Esophagus (tissue), 2 donors: Measurements from ENCODE around the gene PXDN. TPM values are rescaled to one million over a fixed set of nuclear protein-coding genes. Genes with fewer than 3 reads are reported as not detected.

Experiments
- H3K27ac ChIP-seq, 2 donors: one replicate each; pipeline ENCODE4 v1.5.1; 2013; ENCODE audit warnings: low read depth in 2 of 2, mild to moderate bottlenecking in 2 of 2, inconsistent platforms in 1 of 2, low read length in 1 of 2, moderate library complexity in 1 of 2
- H3K27me3 ChIP-seq, 2 donors: one replicate each; pipeline ENCODE4 v1.6.1; 2013; ENCODE audit warnings: low read length in 2 of 2, control low read depth in 1 of 2, mild to moderate bottlenecking in 1 of 2; ENCODE audit not compliant: insufficient read depth in 2 of 2, control insufficient read depth in 1 of 2
- H3K36me3 ChIP-seq, 2 donors: one replicate each; pipeline ENCODE4 v1.6.1; 2013; ENCODE audit warnings: low read length in 1 of 2; ENCODE audit not compliant: control insufficient read depth in 2 of 2, insufficient read depth in 2 of 2
- H3K4me1 ChIP-seq, 2 donors: one replicate each; pipeline ENCODE4 v1.6.1; 2013; ENCODE audit warnings: low read length in 1 of 2; ENCODE audit not compliant: control insufficient read depth in 2 of 2, insufficient read depth in 2 of 2
- H3K4me3 ChIP-seq, 2 donors: one replicate each; pipeline ENCODE4 v1.5.1; 2013; ENCODE audit warnings: low read length in 2 of 2, mild to moderate bottlenecking in 2 of 2, low read depth in 1 of 2, moderate library complexity in 1 of 2
- H3K9me3 ChIP-seq, 2 donors: one replicate each; pipeline ENCODE4 v1.6.1; 2013; ENCODE audit warnings: mild to moderate bottlenecking in 2 of 2, low read depth in 1 of 2, low read length in 1 of 2, moderate library complexity in 1 of 2; ENCODE audit not compliant: control insufficient read depth in 2 of 2, insufficient read depth in 1 of 2
- WGBS, 2 donors: extraction: QIAGEN DNeasy Blood & Tissue Kit; methylation state at CpG; one replicate each; pipeline ENCODE4 v1.1.7; 2013; 5-methylcytosine and 5-hydroxymethylcytosine counted together
- polyA plus RNA-seq, 2 donors: library from polyadenylated mRNA; stranded (reverse); fragments of 200-250 nt; gene quantifications; one replicate each; pipeline ENCODE4 v1.2.3, GENCODE V29; 2013
- donor health status: healthy with polysubstance abuse.
- donor health status: Bipolar disorder and iron deficiency.

Gene PXDN
- polyA plus RNA-seq, 2 donors, result 1.1 to 1.9 TPM

DNA sequence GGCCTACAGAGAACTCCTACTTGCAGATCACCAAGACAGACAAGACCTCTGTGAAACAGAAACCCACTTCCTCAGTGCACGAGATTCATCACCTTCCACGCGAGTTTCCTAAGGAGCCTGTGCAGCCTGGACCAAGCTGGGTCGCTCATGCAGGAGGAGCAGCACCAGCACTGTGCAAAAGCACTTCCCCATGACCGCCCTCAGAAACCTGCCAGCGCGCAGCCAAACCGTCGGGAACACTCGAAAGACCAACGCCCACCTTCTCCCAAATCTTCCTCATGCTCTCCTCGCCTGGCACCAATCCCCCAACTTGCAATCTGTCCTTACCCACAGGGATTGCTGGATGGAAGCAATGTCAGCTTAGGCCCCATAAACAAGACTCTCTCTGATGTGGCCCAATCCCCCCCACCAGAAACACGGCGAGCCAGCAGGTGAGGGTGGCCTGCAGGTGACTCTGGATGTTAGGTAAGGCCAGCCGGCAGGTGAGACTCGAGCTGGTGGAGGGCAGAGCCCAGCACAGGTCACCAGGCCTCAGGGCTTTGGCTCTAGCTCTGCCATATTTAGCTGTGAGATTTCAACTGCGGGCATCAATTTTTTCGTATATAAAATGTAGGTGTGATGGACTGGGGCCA, 69.4 kb downstream of the PXDN start:
- peaks cover 0 to 3% of the 10 kb centered on the region in 2 donors for H3K9me3 ChIP-seq
- H3K27ac ChIP-seq, result no peak overlapping the region
- WGBS, 2 donors, result 87 to 91% methylated on average over 18 of the region's 18 CpGs
- no peaks in the 10 kb centered on the region for H3K27me3 ChIP-seq
- H3K4me3 ChIP-seq, result no peak overlapping the region
- no peaks in the 10 kb centered on the region for H3K4me1 ChIP-seq
- H3K36me3 ChIP-seq, result peaks cover 3 to 6% of the 10 kb centered on the region in 2 donors

DNA sequence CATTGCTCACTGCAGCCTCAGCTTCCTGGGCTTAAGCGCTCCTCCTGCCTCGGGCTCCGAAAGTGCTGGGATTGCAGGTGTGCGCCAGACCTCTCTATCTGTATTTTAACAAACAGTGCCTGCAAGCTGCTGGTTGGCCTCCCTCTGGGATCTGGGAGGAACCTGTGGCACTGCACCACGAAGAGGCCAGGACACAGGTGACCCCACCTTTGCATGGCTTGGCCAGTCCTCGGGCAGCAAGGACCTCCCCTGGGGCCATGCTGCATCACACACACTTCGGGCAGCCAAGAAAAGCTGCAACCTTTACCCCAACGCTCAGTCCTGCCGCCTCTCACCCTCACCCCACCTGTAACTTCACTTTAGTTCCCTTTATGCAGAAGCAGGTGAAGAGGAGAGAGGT, 70.0 kb downstream of the PXDN start:
- Histone ChIP-seq H3K36me3 (peaks cover 3% of the 10 kb centered on the region in 2 donors), H3K4me1 (no peaks in the 10 kb centered on the region), H3K4me3 (no peak overlapping the region), H3K27ac (no peak overlapping the region), H3K9me3 (no peaks in the 10 kb centered on the region), H3K27me3 (no peaks in the 10 kb centered on the region)
- WGBS, 2 donors, result 87 to 88% methylated on average over 9 of the region's 9 CpGs

DNA sequence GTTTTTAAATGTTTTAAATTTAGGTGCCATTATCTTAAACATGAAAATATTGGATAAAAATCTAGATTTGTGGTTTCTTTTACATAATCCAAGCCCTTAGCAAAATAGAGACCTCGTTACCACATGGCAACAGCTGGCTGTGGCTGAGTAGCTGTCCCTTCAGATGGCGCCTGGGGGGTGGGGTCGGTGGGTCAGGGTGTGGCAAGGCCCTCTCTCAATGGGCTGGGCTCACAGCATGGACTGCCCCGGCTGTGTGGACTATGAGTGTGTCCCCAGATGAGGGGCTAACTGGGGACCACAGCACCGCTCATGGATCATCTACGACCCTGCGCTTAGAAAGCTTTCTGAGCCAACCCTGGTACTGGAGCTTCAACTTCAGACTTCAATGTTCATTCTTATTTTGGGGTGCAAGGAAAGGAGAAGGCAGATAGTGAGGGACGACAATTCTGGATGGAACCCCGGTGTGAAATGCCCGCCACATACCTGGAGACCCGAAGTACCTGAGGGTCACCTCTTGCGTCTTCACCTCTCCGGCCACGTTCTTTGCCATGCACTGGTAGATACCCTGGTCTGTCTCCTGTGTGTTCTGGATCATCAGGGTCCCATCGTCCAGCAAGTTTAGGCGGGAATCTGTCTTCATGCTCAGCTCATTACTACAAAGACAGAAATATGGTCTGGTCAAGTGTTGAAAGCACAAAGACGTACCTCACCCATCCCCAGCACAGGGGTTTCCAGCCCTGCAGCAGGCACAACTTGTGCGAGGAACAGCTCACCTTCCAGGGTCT, 71.0 kb downstream of the PXDN start:
- Histone ChIP-seq H3K27me3 (no peaks in the 10 kb centered on the region), H3K27ac (no peak overlapping the region), H3K4me1 (no peaks in the 10 kb centered on the region), H3K9me3 (no peaks in the 10 kb centered on the region), H3K4me3 (no peak overlapping the region), H3K36me3 (peaks cover 0 to 3% of the 10 kb centered on the region in 2 donors)
- 91 to 92% methylated on average over 18 of the region's 18 CpGs for WGBS, 2 donors

DNA sequence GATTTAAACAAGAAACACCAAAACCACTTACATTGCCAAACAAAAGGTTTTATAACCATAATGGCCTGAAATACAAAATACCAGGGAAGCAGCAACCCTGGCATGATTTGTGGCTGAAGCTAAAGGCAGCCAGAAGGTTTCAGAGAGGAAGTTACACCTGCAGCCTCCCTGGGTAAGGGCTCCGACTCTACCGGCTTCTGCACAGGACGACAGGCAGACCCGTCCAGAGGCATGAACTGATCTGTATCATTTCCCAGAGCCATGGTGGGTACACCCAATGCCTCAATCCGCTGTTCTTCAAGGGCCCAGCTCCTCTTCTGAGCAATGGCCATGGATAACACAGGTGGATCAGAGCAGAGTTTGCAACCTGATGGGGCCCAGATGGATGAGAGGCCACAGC, 71.6 kb downstream of the PXDN start:
- 82 to 91% methylated on average over 5 of the region's 5 CpGs for WGBS, 2 donors
- H3K4me3 ChIP-seq, result no peak overlapping the region
- no peaks in the 10 kb centered on the region for H3K27me3 ChIP-seq
- H3K36me3 ChIP-seq, result peaks cover 0 to 3% of the 10 kb centered on the region in 2 donors
- no peak overlapping the region for H3K27ac ChIP-seq
- no peaks in the 10 kb centered on the region for H3K4me1 ChIP-seq
- H3K9me3 ChIP-seq, result no peaks in the 10 kb centered on the region

DNA sequence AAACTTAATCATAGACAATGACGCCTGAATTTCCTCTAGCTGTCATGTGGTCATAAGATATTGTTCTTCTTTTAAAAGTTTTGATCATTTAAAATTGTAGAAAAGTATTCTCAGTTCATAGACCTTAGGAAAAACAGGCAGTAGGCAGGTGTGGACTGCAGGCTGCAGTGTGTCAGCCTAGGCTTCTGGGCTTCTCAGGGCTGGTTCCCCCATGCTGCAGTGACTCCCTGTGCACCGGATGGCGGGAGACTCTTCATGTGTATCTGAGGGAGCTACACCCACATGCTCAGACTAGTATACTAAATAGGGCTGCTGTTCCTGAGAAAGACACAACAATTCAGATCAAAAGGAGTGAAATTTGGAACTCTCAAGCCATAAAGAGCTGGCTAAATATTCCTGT, 72.4 kb downstream of the PXDN start:
- H3K27ac ChIP-seq, result no peak overlapping the region
- WGBS, 2 donors, result 77 to 79% methylated on average over 3 of the region's 3 CpGs
- no peak overlapping the region for H3K4me3 ChIP-seq
- H3K36me3 ChIP-seq, result peaks cover 0 to 3% of the 10 kb centered on the region in 2 donors
- no peaks in the 10 kb centered on the region for H3K9me3 ChIP-seq
- no peaks in the 10 kb centered on the region for H3K27me3 ChIP-seq
- no peaks in the 10 kb centered on the region for H3K4me1 ChIP-seq

DNA sequence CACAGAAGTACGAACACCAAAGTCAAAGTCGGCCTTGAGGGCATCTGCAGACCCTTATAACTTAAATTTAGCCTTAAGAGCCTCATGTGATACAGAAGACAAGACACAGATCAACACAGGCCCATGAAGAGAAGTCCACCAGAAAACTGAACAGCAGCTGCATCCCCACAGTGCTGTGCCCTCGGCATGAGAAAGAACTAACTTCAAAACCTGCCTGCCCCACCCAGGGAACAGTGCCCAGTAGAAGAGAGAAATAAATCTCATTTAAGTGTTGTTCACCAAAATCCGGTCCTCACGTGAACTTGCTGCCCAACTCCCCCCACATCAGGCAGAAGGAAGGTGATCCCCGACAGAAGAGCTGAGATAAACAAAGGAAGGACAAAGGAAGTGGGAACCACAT, 73.7 kb downstream of the PXDN start:
- Histone ChIP-seq H3K4me1 (no peaks in the 10 kb centered on the region), H3K9me3 (no peaks in the 10 kb centered on the region), H3K4me3 (no peak overlapping the region), H3K36me3 (peaks cover 0 to 3% of the 10 kb centered on the region in 2 donors), H3K27me3 (no peaks in the 10 kb centered on the region), H3K27ac (no peak overlapping the region)
- 68 to 75% methylated on average over 6 of the region's 6 CpGs for WGBS, 2 donors

DNA sequence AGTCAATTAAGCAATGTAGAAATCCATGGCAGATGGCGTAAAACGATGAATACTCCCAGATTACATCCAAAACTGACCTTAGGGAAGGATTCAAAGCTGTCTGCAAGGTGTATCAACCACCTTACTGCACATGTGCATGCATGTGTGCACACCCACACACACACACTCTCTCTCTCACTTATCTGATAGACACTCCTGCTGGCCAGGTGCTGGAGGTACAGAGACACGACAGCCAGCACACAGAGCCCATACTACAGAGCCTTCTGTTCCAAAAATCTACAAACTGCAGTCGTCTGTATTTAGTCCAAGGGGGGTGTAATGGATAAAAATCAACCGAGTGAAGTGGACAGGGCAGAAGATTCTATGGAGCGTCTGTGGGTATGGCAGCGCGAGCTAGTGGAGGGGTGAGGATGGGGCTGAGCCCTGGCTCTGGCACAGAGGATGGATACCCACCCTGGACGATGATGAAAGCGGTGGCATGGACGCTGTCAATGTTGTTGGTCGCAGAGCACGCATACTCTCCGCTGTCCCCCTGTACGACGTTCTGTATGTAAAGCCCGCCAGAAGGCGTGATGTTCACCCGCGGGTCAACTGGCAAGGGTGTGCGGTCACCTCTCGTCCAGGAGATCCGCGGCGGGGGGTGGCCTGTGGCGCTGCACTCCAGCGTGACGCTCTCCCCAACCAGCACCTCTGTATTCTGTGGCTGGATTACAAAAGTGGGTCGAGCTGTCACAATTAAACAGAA, 78.4 kb downstream of the PXDN start:
- Histone ChIP-seq H3K27me3 (no peaks in the 10 kb centered on the region), H3K9me3 (no peaks in the 10 kb centered on the region), H3K4me3 (no peak overlapping the region), H3K4me1 (no peaks in the 10 kb centered on the region), H3K27ac (no peak overlapping the region), H3K36me3 (peaks cover 0 to 2% of the 10 kb centered on the region in 2 donors)
- WGBS, 2 donors, result 92 to 93% methylated on average over 29 of the region's 29 CpGs

DNA sequence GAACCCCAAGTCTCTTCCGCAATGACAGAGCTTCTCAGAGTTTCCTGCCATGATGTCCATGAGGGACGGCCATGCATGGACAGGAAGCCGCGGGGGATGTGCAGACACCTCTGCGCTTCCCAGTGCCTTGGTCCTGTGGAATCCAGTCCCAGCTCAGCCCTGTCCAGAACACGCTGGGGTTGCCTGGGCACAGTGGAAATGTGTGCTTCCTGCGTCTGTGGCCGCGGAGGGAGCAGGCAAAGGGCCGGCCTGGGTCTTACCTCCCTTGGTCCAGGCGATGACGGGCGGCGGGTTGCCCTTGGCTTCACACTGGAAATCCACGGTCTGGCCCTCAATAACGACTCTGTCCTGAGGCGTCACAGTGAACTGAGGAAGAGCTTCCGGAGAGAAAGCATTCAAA, 79.6 kb downstream of the PXDN start:
- no peaks in the 10 kb centered on the region for H3K27me3 ChIP-seq
- no peaks in the 10 kb centered on the region for H3K9me3 ChIP-seq
- H3K36me3 ChIP-seq, result peaks cover 0 to 4% of the 10 kb centered on the region in 2 donors
- WGBS, 2 donors, result 91% methylated on average over 18 of the region's 18 CpGs
- no peak overlapping the region for H3K27ac ChIP-seq
- H3K4me3 ChIP-seq, result no peak overlapping the region
- no peaks in the 10 kb centered on the region for H3K4me1 ChIP-seq

DNA sequence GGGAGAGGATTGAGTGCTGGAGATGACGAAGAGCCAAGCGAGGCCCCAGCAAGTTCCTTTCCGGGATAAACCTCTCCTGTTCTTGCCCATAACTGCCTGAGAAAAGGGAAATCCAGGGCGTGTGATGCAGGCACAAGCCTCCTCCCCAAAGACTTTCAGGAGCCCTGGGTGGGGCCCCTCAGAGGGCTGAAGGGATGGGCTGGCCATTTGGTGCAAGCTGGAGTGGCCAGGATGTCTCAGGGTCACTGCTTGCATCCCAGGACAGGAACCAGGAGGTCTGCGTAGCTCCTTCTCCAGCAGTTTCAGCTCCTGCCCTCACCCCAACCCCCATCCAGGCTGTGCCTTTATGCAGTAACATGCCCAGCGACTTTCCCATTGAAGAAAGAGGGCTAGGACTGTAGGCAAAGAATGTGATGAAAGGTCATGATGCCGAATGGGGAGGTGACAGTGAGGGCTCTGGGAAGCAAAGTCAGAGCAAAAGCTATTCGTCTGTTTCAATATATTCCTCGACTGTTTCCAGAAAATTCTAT, 80.2 kb downstream of the PXDN start:
- no peak overlapping the region for H3K4me3 ChIP-seq
- H3K27ac ChIP-seq, result no peak overlapping the region
- no peaks in the 10 kb centered on the region for H3K9me3 ChIP-seq
- H3K4me1 ChIP-seq, result no peaks in the 10 kb centered on the region
- no peaks in the 10 kb centered on the region for H3K27me3 ChIP-seq
- peaks cover 0 to 4% of the 10 kb centered on the region in 2 donors for H3K36me3 ChIP-seq
- WGBS, 2 donors, result 87 to 90% methylated on average over 9 of the region's 9 CpGs
